Vagina (tissue), 2 donors: ENCODE results near the gene MED13L. TPM values are rescaled to one million over a fixed set of nuclear protein-coding genes. Genes with fewer than 3 reads are reported as not detected.

Experiments used
- DNase-seq, 2 donors: peaks; one replicate each; pipeline ENCODE4 v3.0.0-alpha.2; 2017; ENCODE audit errors: extremely low spot score in 2 of 2
- H3K27ac ChIP-seq: fragments of 200-600 bp; sonication (generic); one replicate; pipeline ENCODE4 v1.5.1; 2019
- H3K27me3 ChIP-seq: fragments of 200-600 bp; sonication (generic); one replicate; pipeline ENCODE4 v1.5.1; 2019
- H3K36me3 ChIP-seq, 2 donors: fragments of 200-600 bp; sonication (generic); one replicate each; pipeline ENCODE4 v1.5.1; 2017 to 2019
- H3K4me1 ChIP-seq: fragments of 200-600 bp; sonication (generic); one replicate; pipeline ENCODE4 v1.5.1; 2019
- H3K4me3 ChIP-seq, 2 donors: fragments of 200-600 bp; sonication (generic); 1 replicate in 1 of 2; 2 replicates in 1 of 2; pipeline ENCODE4 v1.5.1; 2016 to 2019
- H3K9me3 ChIP-seq: fragments of 200-600 bp; sonication (generic); one replicate; pipeline ENCODE4 v1.5.1; 2019
- CTCF ChIP-seq, 3 experiments: fragments of 450-650 bp in 2 of 3; fragments of 200-600 bp in 1 of 3; sonication (generic) in 1 of 3; IDR thresholded peaks; one replicate each; pipeline ENCODE4 v1.5.1; 2017 to 2019; ENCODE audit warnings: antibody characterized with exemption in 3 of 3, mild to moderate bottlenecking in 2 of 3, moderate library complexity in 2 of 3
- POLR2A ChIP-seq, 2 donors: fragments of 450-650 bp; IDR thresholded peaks; one replicate each; pipeline ENCODE4 v1.6.1; 2017; ENCODE audit warnings: antibody characterized with exemption in 2 of 2, mild to moderate bottlenecking in 2 of 2, moderate library complexity in 2 of 2
- POLR2AphosphoS5 ChIP-seq, 2 donors: sonication (generic); formaldehyde crosslinking; IDR thresholded peaks; one replicate each; pipeline ENCODE4 v1.9.0; 2017; ENCODE audit warnings: antibody characterized with exemption in 2 of 2, mild to moderate bottlenecking in 2 of 2, low read depth in 1 of 2; ENCODE audit not compliant: insufficient read depth in 1 of 2
- intact Hi-C: fragments of 100-400 bp; cut with DNase I; formaldehyde crosslinking; loops from one replicate; pipeline ENCODE4 v1.15.1; 2023
- total RNA-seq: library from RNA; depleted of rRNA; stranded (reverse); fragments of >200 nt; gene quantifications from one replicate; pipeline ENCODE4 v1.2.3, GENCODE V29; 2016

MED13L gene
- total RNA-seq, 1 donor from 2014 or later: 161 TPM

- no peak for DNase-seq
- Histone ChIP-seq H3K9me3 (no peaks in the 10 kb centered on the region), H3K36me3 (peaks cover 0 to 36% of the 10 kb centered on the region in 2 donors), H3K4me1 (peaks cover 15% of the 10 kb centered on the region), H3K4me3 (no peak overlapping the region), H3K27me3 (no peaks in the 10 kb centered on the region), H3K27ac (no peak overlapping the region)
- intact Hi-C loops: loop anchor here (10.0 kb wide), 1 partner anchor 705 kb away; no protein-coding TSS in a partner anchor
- TF ChIP-seq POLR2A (IDR thresholded peaks at IDR 0.05): no peak
- no peak for TF ChIP-seq CTCF (IDR thresholded peaks at IDR 0.05)
- TF ChIP-seq POLR2AphosphoS5 (IDR thresholded peaks at IDR 0.05; ENCODE audit: insufficient read depth in 1 of 2, low read depth in 1 of 2): no peak
Observed at GRCh38 chr12:115999582-115999981, 277.9 kb downstream of the MED13L start.

- peaks cover 15% of the 10 kb centered on the region for H3K4me1 ChIP-seq
- no peak overlapping the region for H3K4me3 ChIP-seq
- TF ChIP-seq CTCF (IDR thresholded peaks at IDR 0.05): no peak
- TF ChIP-seq POLR2AphosphoS5 (IDR thresholded peaks at IDR 0.05; ENCODE audit: insufficient read depth in 1 of 2, low read depth in 1 of 2): no peak
- no peak for TF ChIP-seq POLR2A (IDR thresholded peaks at IDR 0.05)
- H3K9me3 ChIP-seq: no peaks in the 10 kb centered on the region
- intact Hi-C loops: loop anchor here (10.0 kb wide), 1 partner anchor 706 kb away; no protein-coding TSS in a partner anchor
- H3K27me3 ChIP-seq: no peaks in the 10 kb centered on the region
- no peak for DNase-seq
- peaks cover 0 to 43% of the 10 kb centered on the region in 2 donors for H3K36me3 ChIP-seq
- no peak overlapping the region for H3K27ac ChIP-seq
Observed at GRCh38 chr12:115998794-115999478, 278.6 kb downstream of the MED13L start.

- Histone ChIP-seq H3K9me3 (no peaks in the 10 kb centered on the region), H3K36me3 (peaks cover 0 to 47% of the 10 kb centered on the region in 2 donors), H3K27me3 (no peaks in the 10 kb centered on the region), H3K4me1 (peaks cover 15% of the 10 kb centered on the region), H3K27ac (peak overlapping the region; percentile 44), H3K4me3 (no peak overlapping the region)
- TF ChIP-seq POLR2AphosphoS5 (IDR thresholded peaks at IDR 0.05; ENCODE audit: insufficient read depth in 1 of 2, low read depth in 1 of 2) (no peak), CTCF (IDR thresholded peaks at IDR 0.05) (peak; percentile 38 to 72 (median 69))
- no peak for DNase-seq
- intact Hi-C loops: loop anchor here (10.0 kb wide), 1 partner anchor 707 kb away; no protein-coding TSS in a partner anchor
Observed at GRCh38 chr12:115998119-115998633, 279.3 kb downstream of the MED13L start.

GRCh38 chr12:115993737-115994136 lies 283.8 kb downstream of the MED13L start:
- no peak for DNase-seq
- Histone ChIP-seq H3K27ac (no peak overlapping the region), H3K4me1 (peaks cover 20% of the 10 kb centered on the region), H3K9me3 (no peaks in the 10 kb centered on the region), H3K4me3 (no peak overlapping the region), H3K27me3 (no peaks in the 10 kb centered on the region), H3K36me3 (peaks cover 0 to 49% of the 10 kb centered on the region in 2 donors)
- intact Hi-C loops: loop anchor here (10.0 kb wide), 1 partner anchor 711 kb away; no protein-coding TSS in a partner anchor
- no peak for TF ChIP-seq POLR2AphosphoS5 (IDR thresholded peaks at IDR 0.05; ENCODE audit: insufficient read depth in 1 of 2, low read depth in 1 of 2)
- no peak for TF ChIP-seq POLR2A (IDR thresholded peaks at IDR 0.05)
- no peak for TF ChIP-seq CTCF (IDR thresholded peaks at IDR 0.05)

- Histone ChIP-seq H3K27me3 (no peaks in the 10 kb centered on the region), H3K4me3 (no peak overlapping the region), H3K4me1 (peaks cover 26% of the 10 kb centered on the region), H3K36me3 (peaks cover 0 to 45% of the 10 kb centered on the region in 2 donors), H3K27ac (no peak overlapping the region), H3K9me3 (no peaks in the 10 kb centered on the region)
- TF ChIP-seq POLR2A (IDR thresholded peaks at IDR 0.05) (no peak), POLR2AphosphoS5 (IDR thresholded peaks at IDR 0.05; ENCODE audit: insufficient read depth in 1 of 2, low read depth in 1 of 2) (no peak), CTCF (IDR thresholded peaks at IDR 0.05) (no peak)
- intact Hi-C loops: loop anchor here (10.0 kb wide), 1 partner anchor 715 kb away; no protein-coding TSS in a partner anchor
- no peak for DNase-seq
Observed at GRCh38 chr12:115990241-115990640, 287.3 kb downstream of the MED13L start.
